CD4-positive, alpha-beta T cell (primary cell): ENCODE results near the gene AIMP1. TPM values are rescaled to one million over a fixed set of nuclear protein-coding genes. Genes with fewer than 3 reads are reported as not detected.

ENCODE experiments used
- ATAC-seq: fragments of 200-7000 bp; cut with Tn5 transposase; one replicate; pipeline ENCODE4 v1.10.0; 2022; ENCODE audit warnings: mild to moderate bottlenecking; ENCODE audit not compliant: poor library complexity
- CTCF ChIA-PET: fragments of 350-600 bp; sonication (Branson Sonifier 250); formaldehyde crosslinking; loops from one replicate; lab custom pipeline; 2021; ENCODE audit warnings: antibody characterized with exemption, inconsistent platforms; lab: Charles Lee
- POLR2A ChIA-PET: fragments of 350-600 bp; sonication (Branson Sonifier 250); formaldehyde crosslinking; loops from one replicate; lab custom pipeline; 2021; ENCODE audit warnings: antibody characterized with exemption, inconsistent platforms; lab: Charles Lee
- DNase-seq, 14 experiments: peaks; one replicate each; pipeline ENCODE4 v3.0.0-alpha.2; 2013 to 2020; ENCODE audit warnings: mixed read lengths in 2 of 14
- H3K27ac ChIP-seq, 2 donors: one replicate each; pipeline versions ENCODE4 v1.5.1 to v1.7.0; 2013; ENCODE audit warnings: low read length in 2 of 2, low read depth in 1 of 2, mild to moderate bottlenecking in 1 of 2
- H3K27me3 ChIP-seq, 2 experiments: 1 replicate in 1 of 2; 2 replicates in 1 of 2; pipeline versions ENCODE4 v1.6.1 to v1.7.0; 2013; ENCODE audit warnings: low read length in 2 of 2, control low read depth in 1 of 2, mild to moderate bottlenecking in 1 of 2, moderate library complexity in 1 of 2; ENCODE audit not compliant: insufficient read depth in 2 of 2, control insufficient read depth in 1 of 2
- H3K36me3 ChIP-seq: one replicate; pipeline ENCODE4 v1.6.1; 2013; ENCODE audit warnings: low read length, control low read depth; ENCODE audit not compliant: insufficient read depth
- H3K4me1 ChIP-seq: one replicate; pipeline ENCODE4 v1.6.1; 2013; ENCODE audit warnings: low read length, control low read depth; ENCODE audit not compliant: insufficient read depth
- H3K4me3 ChIP-seq: one replicate; pipeline ENCODE4 v1.5.1; 2013; ENCODE audit warnings: mild to moderate bottlenecking, low read length, moderate library complexity
- H3K9me3 ChIP-seq, 2 experiments: 1 replicate in 1 of 2; 2 replicates in 1 of 2; pipeline versions ENCODE4 v1.6.1 to v1.7.0; 2013; ENCODE audit warnings: low read length in 2 of 2, mild to moderate bottlenecking in 2 of 2, control low read depth in 1 of 2, moderate library complexity in 1 of 2; ENCODE audit not compliant: control insufficient read depth in 1 of 2, insufficient read depth in 1 of 2
- H3K27ac Mint-ChIP-seq: one replicate; pipeline ENCODE4 v1.8.0; 2020; ENCODE audit warnings: mixed read lengths
- H3K27me3 Mint-ChIP-seq: one replicate; pipeline ENCODE4 v1.8.0; 2021; ENCODE audit warnings: mixed read lengths
- H3K36me3 Mint-ChIP-seq: one replicate; pipeline ENCODE4 v1.8.0; 2021; ENCODE audit warnings: low read depth, mixed read lengths
- H3K4me1 Mint-ChIP-seq: one replicate; pipeline ENCODE4 v1.8.0; 2021; ENCODE audit warnings: low read depth, mixed read lengths
- H3K4me3 Mint-ChIP-seq: one replicate; pipeline ENCODE4 v1.8.0; 2020; ENCODE audit warnings: mild to moderate bottlenecking, mixed read lengths
- H3K9me3 Mint-ChIP-seq: one replicate; pipeline ENCODE4 v1.8.0; 2020; ENCODE audit warnings: mixed read lengths
- intact Hi-C, 2 experiments: fragments of 100-400 bp; cut with DNase I in 1 of 2; cut with micrococcal nuclease in 1 of 2; formaldehyde crosslinking; loops; one replicate each; pipeline versions ENCODE4 v1.15.1 to v1.9.0; 2023 to 2025; cut with DNase I, micrococcal nuclease
- total RNA-seq, 174 experiments: library from RNA in 2 of 174; stranded (reverse) in 2 of 174; gene quantifications; one replicate each; pipeline ENCODE4 v1.2.3 and lab custom pipeline; 2021 to 2026
- TF ChIP-seq, protein P1 (sequence below): fragments of 200-600 bp; IDR thresholded peaks from one replicate; pipeline ENCODE4 v1.8.0; 2022; ENCODE audit warnings: antibody characterized with exemption, mild to moderate bottlenecking

The AIMP1 gene
- total RNA-seq, 2 experiments from 2014 or later: 75.4 to 77.8 TPM

DNA sequence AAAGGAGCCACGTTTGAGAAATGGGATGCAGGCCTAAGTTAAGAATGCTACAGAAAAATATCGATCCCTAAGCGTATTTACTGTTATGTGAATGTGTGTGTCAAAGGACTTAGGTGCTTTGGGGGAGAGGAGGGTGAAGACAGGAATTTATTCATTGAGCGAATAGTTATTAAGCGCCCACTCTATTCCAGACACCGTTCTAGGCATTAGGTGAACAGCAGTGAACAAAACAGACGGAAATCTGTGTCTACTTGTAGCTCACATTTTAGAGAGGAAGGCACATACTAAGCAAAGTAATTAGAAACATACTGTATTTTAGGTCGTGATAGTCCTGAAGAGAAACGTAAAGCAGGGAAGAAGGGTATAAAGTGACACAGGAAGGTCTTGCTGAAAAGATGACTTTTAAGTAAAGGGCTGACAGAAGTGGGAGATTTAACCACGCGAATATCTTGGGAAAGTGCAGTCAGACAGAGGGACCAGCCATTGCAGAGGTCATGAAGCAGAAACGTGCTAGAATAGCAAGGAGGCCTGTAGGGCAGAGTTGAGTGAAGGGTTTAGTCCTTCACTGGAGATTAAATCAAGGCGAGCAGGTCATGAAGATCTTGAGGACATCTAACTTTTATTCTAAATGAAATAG, 541 bp downstream of the AIMP1 start:
- no peak for DNase-seq
- POLR2A ChIA-PET: interaction anchor here (1.4 kb wide), 1 partner anchor 59 kb away, joined by 4 read pairs; no protein-coding TSS in a partner anchor

DNA sequence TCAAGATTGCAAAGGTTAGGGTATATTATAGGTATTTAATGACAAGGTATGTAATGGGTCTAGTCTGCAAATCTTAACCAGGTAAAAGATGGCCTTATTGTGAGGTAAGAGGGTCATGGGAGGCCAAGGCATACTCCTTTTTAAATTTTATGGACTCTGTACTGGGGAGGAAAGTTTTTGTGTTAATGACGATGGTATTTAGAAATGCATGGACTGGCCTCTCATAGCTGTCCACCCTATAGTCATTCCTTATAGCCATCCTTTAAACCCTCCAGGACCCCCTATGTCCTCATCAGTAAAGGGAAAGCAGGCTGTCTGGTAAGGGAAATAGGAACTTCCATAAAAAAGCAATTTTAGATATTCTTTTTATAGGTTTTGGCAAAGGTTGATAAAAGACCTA, 1.5 kb downstream of the AIMP1 start:
- CTCF ChIA-PET: no interaction called here
- H3K4me3 ChIP-seq: no peak overlapping the region
- no peak overlapping the region for H3K4me3 Mint-ChIP-seq

More for the DNA sequence above, 541 bp downstream of the AIMP1 start:
- Histone ChIP-seq H3K36me3 (no peaks in the 10 kb centered on the region), H3K4me1 (peaks cover 18% of the 10 kb centered on the region), H3K27ac (peak overlapping the region; percentile 95 to 96), H3K27me3 (no peaks in the 10 kb centered on the region), H3K9me3 (peaks cover 0 to 9% of the 10 kb centered on the region in 2 experiments), H3K4me3 (peak overlapping the region; percentile 81)
- Mint-ChIP-seq H3K9me3 (no peaks in the 10 kb centered on the region), H3K4me3 (no peak overlapping the region), H3K27ac (no peak overlapping the region), H3K4me1 (peaks cover 27% of the 10 kb centered on the region), H3K27me3 (no peaks in the 10 kb centered on the region), H3K36me3 (peaks cover 28% of the 10 kb centered on the region)
- ATAC-seq: no peak
- intact Hi-C loops: loop anchor here (5.0 to 10.0 kb wide), 4 partner anchors 610 to 1618 kb away; partner anchors contain the start of genes CYP2U1 (in 1 of the 2), GSTCD (in 1 of the 2), INTS12 (in 1 of the 2) and PAPSS1 (in 1 of the 2)
- CTCF ChIA-PET: no interaction called here
- TF ChIP-seq, protein P1, sequence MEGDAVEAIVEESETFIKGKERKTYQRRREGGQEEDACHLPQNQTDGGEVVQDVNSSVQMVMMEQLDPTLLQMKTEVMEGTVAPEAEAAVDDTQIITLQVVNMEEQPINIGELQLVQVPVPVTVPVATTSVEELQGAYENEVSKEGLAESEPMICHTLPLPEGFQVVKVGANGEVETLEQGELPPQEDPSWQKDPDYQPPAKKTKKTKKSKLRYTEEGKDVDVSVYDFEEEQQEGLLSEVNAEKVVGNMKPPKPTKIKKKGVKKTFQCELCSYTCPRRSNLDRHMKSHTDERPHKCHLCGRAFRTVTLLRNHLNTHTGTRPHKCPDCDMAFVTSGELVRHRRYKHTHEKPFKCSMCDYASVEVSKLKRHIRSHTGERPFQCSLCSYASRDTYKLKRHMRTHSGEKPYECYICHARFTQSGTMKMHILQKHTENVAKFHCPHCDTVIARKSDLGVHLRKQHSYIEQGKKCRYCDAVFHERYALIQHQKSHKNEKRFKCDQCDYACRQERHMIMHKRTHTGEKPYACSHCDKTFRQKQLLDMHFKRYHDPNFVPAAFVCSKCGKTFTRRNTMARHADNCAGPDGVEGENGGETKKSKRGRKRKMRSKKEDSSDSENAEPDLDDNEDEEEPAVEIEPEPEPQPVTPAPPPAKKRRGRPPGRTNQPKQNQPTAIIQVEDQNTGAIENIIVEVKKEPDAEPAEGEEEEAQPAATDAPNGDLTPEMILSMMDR: no peak

DNA sequence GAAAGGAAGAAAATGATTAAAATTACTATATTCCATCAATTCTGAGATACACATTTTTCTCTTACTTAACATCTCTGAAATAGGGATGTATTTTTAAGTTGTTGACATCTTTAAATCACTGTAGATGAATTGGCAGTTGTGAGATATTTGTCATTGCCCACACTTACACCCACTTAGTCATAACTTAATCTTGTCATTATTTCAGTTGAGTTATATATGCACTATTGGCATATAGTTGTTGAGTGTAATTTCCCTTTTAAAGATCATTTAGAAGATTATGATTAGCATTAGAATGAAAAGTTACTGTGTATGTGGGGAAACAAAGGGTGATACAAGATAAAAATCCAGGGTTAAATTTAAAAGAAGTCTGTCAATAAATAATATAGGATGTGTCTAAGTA, 2.2 kb downstream of the AIMP1 start:
- Mint-ChIP-seq H3K36me3 (peaks cover 36% of the 10 kb centered on the region), H3K4me1 (peaks cover 15% of the 10 kb centered on the region), H3K9me3 (no peaks in the 10 kb centered on the region), H3K27me3 (no peaks in the 10 kb centered on the region), H3K4me3 (no peak overlapping the region), H3K27ac (no peak overlapping the region)
- H3K4me3 ChIP-seq: no peak overlapping the region
- no peaks in the 10 kb centered on the region for H3K27me3 ChIP-seq
- TF ChIP-seq, protein P1: no peak
- intact Hi-C loops: loop anchor here (5.0 to 10.0 kb wide), 4 partner anchors 611 to 1616 kb away; partner anchors contain the start of genes CYP2U1 (in 1 of the 2), GSTCD (in 1 of the 2), INTS12 (in 1 of the 2) and PAPSS1 (in 1 of the 2)
- peaks cover 0 to 9% of the 10 kb centered on the region in 2 experiments for H3K9me3 ChIP-seq
- peaks cover 21% of the 10 kb centered on the region for H3K4me1 ChIP-seq
- ATAC-seq: no peak
- ChIA-PET POLR2A (no interaction called here), CTCF (no interaction called here)
- H3K27ac ChIP-seq: no peak overlapping the region
- H3K36me3 ChIP-seq: no peaks in the 10 kb centered on the region
- DNase-seq: no peak

More for the DNA sequence above, 1.5 kb downstream of the AIMP1 start:
- peaks cover 21% of the 10 kb centered on the region for H3K4me1 ChIP-seq
- H3K27ac ChIP-seq: no peak overlapping the region
- no peak for DNase-seq
- H3K9me3 ChIP-seq: peaks cover 0 to 9% of the 10 kb centered on the region in 2 experiments
- H3K9me3 Mint-ChIP-seq: no peaks in the 10 kb centered on the region
- no peaks in the 10 kb centered on the region for H3K27me3 ChIP-seq
- intact Hi-C loops: loop anchor here (5.0 to 10.0 kb wide), 4 partner anchors 611 to 1617 kb away; partner anchors contain the start of genes CYP2U1 (in 1 of the 2), GSTCD (in 1 of the 2), INTS12 (in 1 of the 2) and PAPSS1 (in 1 of the 2)
- no peak for ATAC-seq
- peaks cover 30% of the 10 kb centered on the region for H3K36me3 Mint-ChIP-seq
- POLR2A ChIA-PET: no interaction called here
- no peaks in the 10 kb centered on the region for H3K36me3 ChIP-seq
- no peak overlapping the region for H3K27ac Mint-ChIP-seq
- peaks cover 21% of the 10 kb centered on the region for H3K4me1 Mint-ChIP-seq
- TF ChIP-seq, protein P1: no peak
- H3K27me3 Mint-ChIP-seq: no peaks in the 10 kb centered on the region
